OCI-LY3 (cell line): ENCODE data around the gene SLC25A23.

Source experiments
- EZH2phosphoT487 ChIP-seq: fragments of 200-600 bp; shearing (Covaris generic); IDR thresholded peaks from 2 replicates; pipeline ENCODE4 v1.6.1; 2018; ENCODE audit warnings: antibody characterized with exemption, mixed run types, low read depth
- TF ChIP-seq, protein P1 (sequence below): fragments of 200-600, 300-600 bp; sonication (generic); IDR thresholded peaks from 2 replicates; pipeline ENCODE4 v1.5.1; 2014; ENCODE audit warnings: antibody characterized with exemption, low read length, low read depth

- TF ChIP-seq, protein P1, sequence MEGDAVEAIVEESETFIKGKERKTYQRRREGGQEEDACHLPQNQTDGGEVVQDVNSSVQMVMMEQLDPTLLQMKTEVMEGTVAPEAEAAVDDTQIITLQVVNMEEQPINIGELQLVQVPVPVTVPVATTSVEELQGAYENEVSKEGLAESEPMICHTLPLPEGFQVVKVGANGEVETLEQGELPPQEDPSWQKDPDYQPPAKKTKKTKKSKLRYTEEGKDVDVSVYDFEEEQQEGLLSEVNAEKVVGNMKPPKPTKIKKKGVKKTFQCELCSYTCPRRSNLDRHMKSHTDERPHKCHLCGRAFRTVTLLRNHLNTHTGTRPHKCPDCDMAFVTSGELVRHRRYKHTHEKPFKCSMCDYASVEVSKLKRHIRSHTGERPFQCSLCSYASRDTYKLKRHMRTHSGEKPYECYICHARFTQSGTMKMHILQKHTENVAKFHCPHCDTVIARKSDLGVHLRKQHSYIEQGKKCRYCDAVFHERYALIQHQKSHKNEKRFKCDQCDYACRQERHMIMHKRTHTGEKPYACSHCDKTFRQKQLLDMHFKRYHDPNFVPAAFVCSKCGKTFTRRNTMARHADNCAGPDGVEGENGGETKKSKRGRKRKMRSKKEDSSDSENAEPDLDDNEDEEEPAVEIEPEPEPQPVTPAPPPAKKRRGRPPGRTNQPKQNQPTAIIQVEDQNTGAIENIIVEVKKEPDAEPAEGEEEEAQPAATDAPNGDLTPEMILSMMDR: no peak
- no peak for TF ChIP-seq EZH2phosphoT487
Measured at GRCh38 chr19:6448045-6448444, 11.5 kb downstream of the SLC25A23 start.
